Esophagus muscularis mucosa (tissue), 4 donors: ENCODE data around the gene STXBP3. TPM values are rescaled to one million over a fixed set of nuclear protein-coding genes. Genes with fewer than 3 reads are reported as not detected.

Source experiments
- DNase-seq: peaks from one replicate; pipeline ENCODE4 v3.0.0-alpha.2; 2017; ENCODE audit errors: extremely low spot score
- H3K27ac ChIP-seq, 4 donors: fragments of 200-600 bp; sonication (generic); replicated peaks in 1 of 4; 1 replicate in 3 of 4; 2 replicates in 1 of 4; pipeline ENCODE4 v1.5.1; 2016 to 2019; ENCODE audit warnings: mild to moderate bottlenecking in 1 of 4
- H3K27me3 ChIP-seq, 4 donors: fragments of 200-600 bp; sonication (generic); one replicate each; pipeline versions ENCODE4 v1.5.1 to v1.6.0; 2016 to 2019
- H3K36me3 ChIP-seq, 4 donors: fragments of 200-600 bp; sonication (generic); one replicate each; pipeline ENCODE4 v1.5.1; 2016 to 2019
- H3K4me1 ChIP-seq, 4 donors: fragments of 200-600 bp; sonication (generic); one replicate each; pipeline ENCODE4 v1.5.1; 2016 to 2019
- H3K4me3 ChIP-seq, 4 donors: fragments of 200-600 bp; sonication (generic); 1 replicate in 2 of 4; 2 replicates in 2 of 4; pipeline ENCODE4 v1.5.1; 2016 to 2019; ENCODE audit warnings: mild to moderate bottlenecking in 4 of 4, moderate library complexity in 1 of 4
- H3K9me3 ChIP-seq, 4 donors: fragments of 200-600 bp; sonication (generic); 1 replicate in 3 of 4; 2 replicates in 1 of 4; pipeline ENCODE4 v1.5.1; 2016 to 2019
- EP300 ChIP-seq: sonication (generic); formaldehyde crosslinking; IDR thresholded peaks from one replicate; pipeline ENCODE4 v1.6.1; 2017; ENCODE audit warnings: antibody characterized with exemption
- POLR2A ChIP-seq: fragments of 450-650 bp; IDR thresholded peaks from one replicate; pipeline ENCODE4 v1.6.1; 2017; ENCODE audit warnings: antibody characterized with exemption, moderate library complexity, mild to moderate bottlenecking, low read depth
- POLR2AphosphoS5 ChIP-seq, 2 donors: sonication (generic); formaldehyde crosslinking; IDR thresholded peaks; one replicate each; pipeline ENCODE4 v1.6.1; 2017; ENCODE audit warnings: antibody characterized with exemption in 2 of 2
- WGBS: methylation state at CpG from one replicate; pipeline ENCODE4 v1.1.5; 2018; 5-methylcytosine and 5-hydroxymethylcytosine counted together
- intact Hi-C: fragments of 100-400 bp; cut with DNase I; formaldehyde crosslinking; loops from one replicate; pipeline ENCODE4 v1.15.1; 2023
- total RNA-seq, 4 donors: library from RNA; depleted of rRNA; stranded (reverse); fragments of >200 nt; gene quantifications; one replicate each; pipeline versions ENCODE4 v1.1.0 to v1.2.1, GENCODE V29; 2016
- TF ChIP-seq, protein P1 (sequence below), 3 experiments: fragments of 200-600 bp in 2 of 3; fragments of 450-650 bp in 1 of 3; sonication (generic) in 2 of 3; IDR thresholded peaks; one replicate each; pipeline ENCODE4 v1.5.1; 2017 to 2019; ENCODE audit warnings: antibody characterized with exemption in 3 of 3, mild to moderate bottlenecking in 2 of 3, moderate library complexity in 1 of 3

The STXBP3 gene
- total RNA-seq, 4 donors from 2014 or later: 54.8 to 67.7 (median 63.8) TPM

GRCh38 chr1:108703939-108704338 is 42.5 kb upstream of the STXBP3 start:
- Histone ChIP-seq H3K27ac (no peak overlapping the region), H3K36me3 (peaks cover 21 to 35% (median 30%) of the 10 kb centered on the region in 4 donors), H3K27me3 (no peaks in the 10 kb centered on the region), H3K9me3 (no peaks in the 10 kb centered on the region), H3K4me3 (no peak overlapping the region), H3K4me1 (peaks cover 0 to 13% (median 11%) of the 10 kb centered on the region in 4 donors)
- intact Hi-C loops: no loop called here
- TF ChIP-seq EP300 (no peak), POLR2A (no peak), POLR2AphosphoS5 (IDR thresholded peaks at IDR 0.05) (no peak)
- TF ChIP-seq, protein P1, sequence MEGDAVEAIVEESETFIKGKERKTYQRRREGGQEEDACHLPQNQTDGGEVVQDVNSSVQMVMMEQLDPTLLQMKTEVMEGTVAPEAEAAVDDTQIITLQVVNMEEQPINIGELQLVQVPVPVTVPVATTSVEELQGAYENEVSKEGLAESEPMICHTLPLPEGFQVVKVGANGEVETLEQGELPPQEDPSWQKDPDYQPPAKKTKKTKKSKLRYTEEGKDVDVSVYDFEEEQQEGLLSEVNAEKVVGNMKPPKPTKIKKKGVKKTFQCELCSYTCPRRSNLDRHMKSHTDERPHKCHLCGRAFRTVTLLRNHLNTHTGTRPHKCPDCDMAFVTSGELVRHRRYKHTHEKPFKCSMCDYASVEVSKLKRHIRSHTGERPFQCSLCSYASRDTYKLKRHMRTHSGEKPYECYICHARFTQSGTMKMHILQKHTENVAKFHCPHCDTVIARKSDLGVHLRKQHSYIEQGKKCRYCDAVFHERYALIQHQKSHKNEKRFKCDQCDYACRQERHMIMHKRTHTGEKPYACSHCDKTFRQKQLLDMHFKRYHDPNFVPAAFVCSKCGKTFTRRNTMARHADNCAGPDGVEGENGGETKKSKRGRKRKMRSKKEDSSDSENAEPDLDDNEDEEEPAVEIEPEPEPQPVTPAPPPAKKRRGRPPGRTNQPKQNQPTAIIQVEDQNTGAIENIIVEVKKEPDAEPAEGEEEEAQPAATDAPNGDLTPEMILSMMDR (IDR thresholded peaks at IDR 0.05): no peak
- no peak for DNase-seq
- WGBS: 79% methylated on average over 6 of the region's 6 CpGs

GRCh38 chr1:108704496-108704895 is 42.0 kb upstream of the STXBP3 start:
- Histone ChIP-seq H3K9me3 (no peaks in the 10 kb centered on the region), H3K27ac (no peak overlapping the region), H3K27me3 (no peaks in the 10 kb centered on the region), H3K4me1 (peaks cover 0 to 13% (median 11%) of the 10 kb centered on the region in 4 donors), H3K4me3 (no peak overlapping the region), H3K36me3 (peaks cover 15 to 29% (median 25%) of the 10 kb centered on the region in 4 donors)
- intact Hi-C loops: no loop called here
- TF ChIP-seq POLR2A: no peak
- TF ChIP-seq, protein P1 (IDR thresholded peaks at IDR 0.05): no peak
- no peak for TF ChIP-seq POLR2AphosphoS5 (IDR thresholded peaks at IDR 0.05)
- no peak for TF ChIP-seq EP300
- 57% methylated on average over 2 of the region's 2 CpGs for WGBS
- no peak for DNase-seq

DNA sequence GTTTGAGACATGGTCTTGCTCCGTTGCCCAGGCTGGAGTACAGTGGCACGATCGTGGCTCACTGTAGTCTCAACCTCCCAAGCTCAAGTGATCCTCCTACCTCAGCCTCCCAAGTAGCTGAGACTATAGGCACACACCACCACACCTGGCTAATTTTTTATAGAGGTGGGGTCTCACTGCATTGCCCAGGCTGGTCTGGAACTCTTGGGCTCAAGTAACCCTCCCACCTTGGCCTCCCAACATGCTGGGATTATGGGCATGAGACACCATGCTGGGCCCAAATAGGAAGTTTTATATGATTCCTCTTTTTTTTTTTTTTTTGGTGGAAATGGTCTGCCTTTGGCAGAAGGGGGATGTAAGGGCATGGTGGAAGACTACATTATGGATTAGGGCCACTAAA is 39.8 kb upstream of the STXBP3 start:
- Histone ChIP-seq H3K36me3 (peaks cover 0 to 8% (median 5%) of the 10 kb centered on the region in 4 donors), H3K4me3 (no peak overlapping the region), H3K4me1 (peaks cover 0 to 13% (median 11%) of the 10 kb centered on the region in 4 donors), H3K9me3 (no peaks in the 10 kb centered on the region), H3K27ac (no peak overlapping the region), H3K27me3 (no peaks in the 10 kb centered on the region)
- intact Hi-C loops: no loop called here
- 93% methylated on average over 3 of the region's 3 CpGs for WGBS
- TF ChIP-seq POLR2A (no peak), EP300 (no peak), POLR2AphosphoS5 (IDR thresholded peaks at IDR 0.05) (no peak)
- TF ChIP-seq, protein P1 (IDR thresholded peaks at IDR 0.05): no peak
- DNase-seq: no peak

- intact Hi-C loops: no loop called here
- no peaks in the 10 kb centered on the region for H3K36me3 ChIP-seq
- TF ChIP-seq, protein P1 (IDR thresholded peaks at IDR 0.05): peak in 1 of 3 experiments; percentile 4
- no peak for TF ChIP-seq POLR2A
Measured at GRCh38 chr1:108708691-108709660, 37.5 kb upstream of the STXBP3 start.

More at GRCh38 chr1:108708691-108709660, 37.5 kb upstream of the STXBP3 start:
- Histone ChIP-seq H3K4me1 (peaks cover 0 to 13% (median 11%) of the 10 kb centered on the region in 4 donors), H3K27ac (no peak overlapping the region), H3K9me3 (no peaks in the 10 kb centered on the region), H3K27me3 (peaks cover 0 to 4% (median 0%) of the 10 kb centered on the region in 4 donors), H3K4me3 (no peak overlapping the region)
- 61% methylated on average over 6 of the region's 7 CpGs for WGBS
- no peak for DNase-seq
